K562 (cell line): Measurements from ENCODE around the gene GALK2.

Source experiments
- NFIC ChIP-seq: fragments of 450-650 bp; IDR thresholded peaks from 2 replicates; pipeline ENCODE4 v1.6.1; 2017; ENCODE audit warnings: mild to moderate bottlenecking, inconsistent platforms
- TBP ChIP-seq: optimal IDR thresholded peaks from 2 replicates; pipeline ENCODE3; 2011; ENCODE audit warnings: low read depth, low read length, improper control_type of control experiment
- TF ChIP-seq, protein P1 (sequence below), 2 experiments: fragments of 450-650 bp; formaldehyde crosslinking in 1 of 2; IDR thresholded peaks; 2 replicates each; pipeline versions ENCODE4 v1.4.0 to v1.6.1; 2014 to 2020; ENCODE audit warnings: mild to moderate bottlenecking in 2 of 2, borderline replicate concordance in 1 of 2, low read depth in 1 of 2

DNA sequence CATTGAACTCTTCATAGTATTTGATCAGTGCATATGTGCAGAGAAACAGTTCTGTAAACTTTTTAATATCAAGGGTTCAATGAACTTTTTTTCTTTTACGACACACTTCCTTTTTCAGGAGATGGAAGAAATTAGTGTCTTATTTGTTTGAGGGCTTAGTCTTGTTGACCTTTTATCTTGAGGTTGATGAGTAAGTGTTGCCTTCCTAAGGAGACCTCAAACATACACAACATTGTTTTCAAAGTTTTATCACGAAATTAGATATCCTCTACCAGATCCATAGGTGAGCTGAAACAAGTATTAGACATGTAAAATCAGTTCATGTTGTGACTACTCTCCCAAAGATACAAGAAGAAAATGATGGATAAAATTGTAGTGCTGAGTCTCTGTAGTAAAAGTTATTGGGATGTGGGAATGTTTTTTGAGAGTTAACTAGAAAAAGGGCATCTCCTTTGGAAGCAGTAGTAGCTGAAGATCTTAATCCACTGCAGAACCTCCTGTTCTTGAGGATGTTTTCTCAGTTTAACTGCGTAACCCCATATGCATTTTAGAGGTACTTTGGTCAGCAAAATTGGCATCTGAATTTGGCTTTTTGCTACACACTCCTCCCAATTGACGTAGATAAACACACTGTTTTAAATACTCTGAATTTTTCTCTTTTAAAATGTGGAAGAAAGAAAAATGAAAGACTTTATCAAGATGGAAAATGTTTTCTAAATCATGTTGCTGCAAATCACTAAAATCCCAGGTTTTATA is 116.8 kb downstream of the GALK2 start:
- TF ChIP-seq TBP = no peak
- TF ChIP-seq, protein P1, sequence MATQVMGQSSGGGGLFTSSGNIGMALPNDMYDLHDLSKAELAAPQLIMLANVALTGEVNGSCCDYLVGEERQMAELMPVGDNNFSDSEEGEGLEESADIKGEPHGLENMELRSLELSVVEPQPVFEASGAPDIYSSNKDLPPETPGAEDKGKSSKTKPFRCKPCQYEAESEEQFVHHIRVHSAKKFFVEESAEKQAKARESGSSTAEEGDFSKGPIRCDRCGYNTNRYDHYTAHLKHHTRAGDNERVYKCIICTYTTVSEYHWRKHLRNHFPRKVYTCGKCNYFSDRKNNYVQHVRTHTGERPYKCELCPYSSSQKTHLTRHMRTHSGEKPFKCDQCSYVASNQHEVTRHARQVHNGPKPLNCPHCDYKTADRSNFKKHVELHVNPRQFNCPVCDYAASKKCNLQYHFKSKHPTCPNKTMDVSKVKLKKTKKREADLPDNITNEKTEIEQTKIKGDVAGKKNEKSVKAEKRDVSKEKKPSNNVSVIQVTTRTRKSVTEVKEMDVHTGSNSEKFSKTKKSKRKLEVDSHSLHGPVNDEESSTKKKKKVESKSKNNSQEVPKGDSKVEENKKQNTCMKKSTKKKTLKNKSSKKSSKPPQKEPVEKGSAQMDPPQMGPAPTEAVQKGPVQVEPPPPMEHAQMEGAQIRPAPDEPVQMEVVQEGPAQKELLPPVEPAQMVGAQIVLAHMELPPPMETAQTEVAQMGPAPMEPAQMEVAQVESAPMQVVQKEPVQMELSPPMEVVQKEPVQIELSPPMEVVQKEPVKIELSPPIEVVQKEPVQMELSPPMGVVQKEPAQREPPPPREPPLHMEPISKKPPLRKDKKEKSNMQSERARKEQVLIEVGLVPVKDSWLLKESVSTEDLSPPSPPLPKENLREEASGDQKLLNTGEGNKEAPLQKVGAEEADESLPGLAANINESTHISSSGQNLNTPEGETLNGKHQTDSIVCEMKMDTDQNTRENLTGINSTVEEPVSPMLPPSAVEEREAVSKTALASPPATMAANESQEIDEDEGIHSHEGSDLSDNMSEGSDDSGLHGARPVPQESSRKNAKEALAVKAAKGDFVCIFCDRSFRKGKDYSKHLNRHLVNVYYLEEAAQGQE (IDR thresholded peaks at IDR 0.05; ENCODE audit: borderline replicate concordance) = no peak
- TF ChIP-seq, protein P1 (CRISPR knock-in tag; IDR thresholded peaks at IDR 0.05; ENCODE audit: low read depth) = no peak
- no peak for TF ChIP-seq NFIC
